NCI-H345 treated with DMSO at 0.1 percent for 48 hours (cell line): ENCODE results near the gene CSMD2.

ENCODE experiments used
- DNase-seq: peaks from one replicate; lab custom pipeline; 2025; ENCODE audit not compliant: unreplicated experiment; lab: John Stamatoyannopoulos, UW

CSMD2 gene

DNA sequence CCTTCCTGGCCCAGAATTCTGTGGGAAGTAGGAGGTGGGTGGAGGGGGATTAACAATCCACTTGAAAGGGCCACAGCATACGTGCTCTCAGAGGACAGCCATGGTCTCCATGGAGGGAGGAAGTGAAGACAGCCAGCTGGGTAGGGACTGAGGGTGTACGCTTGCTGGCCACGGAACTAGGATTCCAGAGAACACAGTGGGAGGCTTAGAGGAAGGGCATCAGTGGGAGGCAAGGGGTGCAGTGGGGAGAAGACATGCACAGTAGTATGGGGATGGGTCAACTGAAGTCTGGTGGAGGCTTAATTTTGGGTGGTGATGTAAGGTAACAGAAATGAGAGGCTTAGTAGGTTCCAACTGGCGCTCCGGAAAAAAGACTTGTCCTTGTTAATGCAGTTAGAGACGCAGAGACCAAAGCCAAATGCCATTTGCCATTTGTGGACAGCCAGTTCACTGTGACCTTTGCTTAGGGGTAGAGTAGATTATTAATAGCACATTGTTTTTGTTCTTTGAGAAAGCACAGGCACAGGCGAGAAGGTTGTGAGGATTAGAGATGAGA lies 589.6 kb downstream of the CSMD2 start:
- DNase-seq = no peak

- no peak for DNase-seq
Measured at GRCh38 chr1:33573661-33574060, 591.4 kb downstream of the CSMD2 start.

GRCh38 chr1:33572387-33572786 lies 592.6 kb downstream of the CSMD2 start:
- DNase-seq = no peak

GRCh38 chr1:33569331-33569730 lies 595.7 kb downstream of the CSMD2 start:
- DNase-seq = no peak

DNA sequence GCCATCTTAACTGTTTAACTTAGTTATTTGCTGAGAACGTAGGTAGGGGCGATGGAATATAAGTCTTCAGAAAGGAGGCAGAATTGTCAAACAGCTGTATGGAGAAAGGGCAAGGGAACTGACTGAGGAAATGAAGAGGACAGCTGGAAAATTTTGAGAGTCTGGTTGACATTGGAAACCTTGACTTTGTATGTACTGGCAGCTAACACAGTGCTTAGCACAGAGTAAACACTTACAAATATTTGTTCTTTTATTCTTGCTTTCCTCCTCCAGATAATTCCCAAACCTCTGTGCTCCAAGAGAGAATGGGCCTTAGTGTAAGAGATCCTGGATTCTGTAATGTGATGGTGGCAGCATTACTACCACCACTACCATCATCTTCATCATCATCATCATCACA lies 601.3 kb downstream of the CSMD2 start:
- peak; percentile 1 for DNase-seq

DNA sequence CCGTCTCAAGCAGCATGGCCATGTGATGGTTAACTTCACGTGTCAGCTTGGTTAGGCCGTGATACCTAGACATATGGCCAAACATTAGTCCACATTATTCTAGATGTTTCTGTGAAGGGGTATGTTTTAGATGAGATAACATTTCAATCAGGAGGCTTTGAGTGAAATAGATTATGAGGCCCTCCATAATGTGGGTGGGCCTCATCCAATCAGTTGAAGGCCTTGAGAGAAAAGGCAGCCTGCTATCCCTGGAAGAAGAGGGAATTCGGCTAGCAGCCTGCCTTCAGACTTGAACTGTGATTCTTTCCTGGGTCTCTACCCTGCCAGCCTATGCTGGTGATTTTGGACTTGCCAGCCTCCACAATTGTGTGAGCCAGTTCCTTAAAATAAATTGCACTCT lies 602.5 kb downstream of the CSMD2 start:
- DNase-seq = no peak

GRCh38 chr1:33561576-33561975 lies 603.5 kb downstream of the CSMD2 start:
- DNase-seq = no peak

DNA sequence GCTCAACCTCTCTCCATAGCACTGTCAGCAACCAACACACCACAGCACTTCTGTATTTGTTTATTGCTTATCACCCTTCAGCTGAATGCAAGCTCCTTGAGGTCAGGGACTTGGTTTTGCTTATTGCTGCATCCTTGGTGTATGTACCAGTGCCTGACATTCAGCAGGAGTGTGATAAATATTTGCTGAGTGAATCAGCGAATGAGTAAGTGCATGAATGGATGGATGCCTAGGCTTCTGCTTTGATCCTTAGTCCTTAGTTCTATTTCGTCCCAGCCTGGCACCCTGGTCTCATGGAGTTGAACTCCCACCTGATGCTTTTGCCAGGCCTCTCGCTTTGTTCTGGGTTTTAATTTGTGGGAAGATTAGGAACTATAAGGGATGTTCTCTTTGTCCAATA lies 604.4 kb downstream of the CSMD2 start:
- no peak for DNase-seq

GRCh38 chr1:33548721-33549120 lies 616.3 kb downstream of the CSMD2 start:
- DNase-seq = no peak

- no peak for DNase-seq
Measured at GRCh38 chr1:33548319-33548718, 616.7 kb downstream of the CSMD2 start.

DNA sequence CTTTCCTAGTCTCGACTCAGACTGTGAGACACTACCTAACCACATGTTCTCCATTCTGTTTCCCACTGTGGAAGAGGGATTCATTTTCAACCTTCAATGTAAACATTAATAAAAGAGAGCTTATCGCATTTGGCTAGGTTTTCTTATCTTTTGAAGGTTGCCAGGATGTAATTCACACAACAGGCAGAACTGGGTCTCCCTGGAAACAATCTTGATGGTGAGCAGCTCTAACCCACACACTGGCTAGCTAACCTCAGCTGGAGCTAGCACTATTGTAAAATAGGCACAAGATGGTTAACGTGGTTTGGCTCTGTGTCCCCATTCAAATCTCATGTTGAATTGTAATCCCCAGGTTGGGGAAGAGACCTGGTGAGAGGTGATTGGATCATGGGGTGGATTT lies 617.5 kb downstream of the CSMD2 start:
- no peak for DNase-seq

GRCh38 chr1:33541966-33542365 lies 623.1 kb downstream of the CSMD2 start:
- DNase-seq = no peak

- DNase-seq = no peak
Measured at GRCh38 chr1:33537885-33538284, 627.1 kb downstream of the CSMD2 start.

GRCh38 chr1:33535334-33535733 lies 629.7 kb downstream of the CSMD2 start:
- no peak for DNase-seq

- no peak for DNase-seq
Measured at GRCh38 chr1:33532936-33533335, 632.1 kb downstream of the CSMD2 start.

DNA sequence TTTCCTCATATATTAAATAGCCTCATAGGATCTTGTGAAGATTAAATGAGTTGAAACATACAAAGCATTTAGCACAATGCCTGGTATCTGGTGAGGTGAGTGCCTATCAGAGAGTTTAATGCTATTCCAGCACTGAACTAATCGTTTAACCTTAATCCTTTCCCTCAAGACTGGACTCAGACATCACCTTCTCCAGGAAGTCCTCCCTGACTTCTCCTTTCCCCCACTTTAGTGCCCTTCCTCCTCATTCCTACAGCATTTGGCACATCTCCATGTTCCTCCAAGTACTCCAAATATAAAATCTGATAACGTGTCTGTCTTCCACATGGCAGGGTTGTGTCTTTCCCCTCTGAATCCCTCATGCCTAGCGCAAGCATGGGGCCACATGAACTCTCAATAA lies 632.8 kb downstream of the CSMD2 start:
- no peak for DNase-seq

DNA sequence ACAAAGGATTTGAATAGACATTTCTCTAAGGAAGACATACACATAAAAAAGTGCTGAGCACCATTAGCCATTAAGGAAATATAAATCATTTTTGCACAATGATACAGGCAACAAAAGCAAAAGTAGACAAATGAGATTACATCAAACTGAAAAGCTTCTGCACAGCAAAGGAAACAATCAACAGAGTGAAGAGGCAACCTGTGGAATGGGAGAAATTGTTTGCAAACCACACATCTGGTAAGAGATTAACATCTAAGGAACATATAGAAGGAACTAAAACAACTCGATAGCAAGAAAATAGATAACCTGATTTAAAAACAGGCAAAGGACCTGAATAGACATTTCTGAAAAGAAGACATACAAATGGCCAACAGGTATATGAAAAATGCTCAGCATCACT lies 635.1 kb downstream of the CSMD2 start:
- DNase-seq = no peak

GRCh38 chr1:33527934-33528333 lies 637.1 kb downstream of the CSMD2 start:
- DNase-seq = no peak

DNA sequence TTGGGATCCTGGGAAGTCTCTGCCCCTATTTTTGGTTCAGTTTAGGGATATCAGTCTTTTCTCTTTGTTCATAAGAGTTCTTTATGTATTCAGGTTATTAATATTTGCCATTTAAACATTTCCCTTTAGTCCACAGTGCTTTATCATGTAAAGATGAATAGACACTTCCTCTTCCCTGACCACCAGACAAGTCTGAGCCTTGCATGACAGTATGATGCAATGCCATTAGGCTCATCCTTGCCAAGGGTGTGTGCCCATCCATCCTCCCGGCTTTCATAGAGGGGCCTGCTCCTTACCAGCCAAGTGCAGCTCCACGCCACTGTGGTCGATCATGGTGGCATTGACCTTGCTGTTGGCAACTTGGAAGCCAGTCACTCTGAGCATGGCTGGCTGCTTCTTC lies 640.4 kb downstream of the CSMD2 start:
- DNase-seq = no peak

DNA sequence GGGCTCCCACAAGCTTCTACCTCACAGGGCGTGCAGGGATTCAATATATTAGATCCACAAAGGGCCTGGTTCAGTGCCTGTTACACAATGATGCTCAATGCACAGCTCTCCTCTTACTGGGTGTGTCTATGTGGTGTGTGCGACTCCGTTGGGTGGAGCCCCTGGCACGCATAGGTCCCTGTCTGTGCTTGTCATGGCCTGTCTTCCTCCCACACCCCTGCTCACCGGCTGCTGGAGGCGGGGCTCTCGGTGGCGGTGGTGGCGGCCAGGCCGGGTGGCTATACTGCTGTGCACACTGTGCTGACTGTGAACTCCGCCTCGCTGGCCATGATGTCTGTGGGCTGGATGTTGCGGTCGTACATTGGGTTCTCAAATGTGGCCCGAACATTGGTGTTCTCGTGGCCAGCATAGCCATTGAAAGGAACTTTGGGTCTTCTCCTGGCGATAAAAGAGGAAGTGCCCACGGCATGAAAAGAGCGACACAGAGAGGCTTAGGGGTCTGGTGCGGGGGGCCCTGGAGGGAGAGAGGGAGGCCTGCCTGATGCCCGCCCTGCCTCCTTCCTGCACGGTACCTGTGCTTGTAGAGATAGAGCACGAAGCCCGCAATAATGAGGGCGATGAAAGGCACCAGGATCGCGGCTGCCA lies 645.7 kb downstream of the CSMD2 start:
- no peak for DNase-seq

DNA sequence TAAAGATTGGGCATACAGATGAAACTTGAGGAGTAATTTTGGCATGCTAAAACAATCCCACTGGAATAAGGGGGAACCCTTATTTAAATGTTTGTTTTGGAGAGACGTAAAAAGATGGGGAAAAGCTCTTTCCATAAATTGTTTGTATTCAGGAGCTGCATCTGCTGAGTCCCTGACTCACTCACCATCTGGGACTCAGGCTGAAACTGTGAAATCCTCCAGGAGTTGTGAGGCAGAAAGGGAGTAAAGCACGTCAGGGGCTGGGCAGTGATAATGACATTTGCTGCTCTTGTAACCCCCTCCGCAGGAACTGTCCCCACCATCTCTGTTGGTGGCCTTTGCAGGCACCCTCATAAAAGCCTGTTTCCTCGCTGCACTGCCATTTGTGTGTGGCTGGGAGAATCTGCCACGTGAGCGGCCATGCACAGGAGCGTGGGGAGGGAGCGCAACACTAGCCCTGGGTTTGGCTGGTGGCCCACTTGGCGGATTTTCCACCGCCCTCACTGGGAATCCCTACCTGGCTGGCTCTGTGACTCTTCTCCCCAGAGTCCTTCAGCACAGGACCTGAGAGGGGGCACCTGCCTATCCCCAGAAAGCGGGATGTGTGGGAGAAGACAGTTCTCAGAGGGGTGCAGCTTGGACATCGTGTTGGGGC lies 647.3 kb downstream of the CSMD2 start:
- DNase-seq = no peak

DNA sequence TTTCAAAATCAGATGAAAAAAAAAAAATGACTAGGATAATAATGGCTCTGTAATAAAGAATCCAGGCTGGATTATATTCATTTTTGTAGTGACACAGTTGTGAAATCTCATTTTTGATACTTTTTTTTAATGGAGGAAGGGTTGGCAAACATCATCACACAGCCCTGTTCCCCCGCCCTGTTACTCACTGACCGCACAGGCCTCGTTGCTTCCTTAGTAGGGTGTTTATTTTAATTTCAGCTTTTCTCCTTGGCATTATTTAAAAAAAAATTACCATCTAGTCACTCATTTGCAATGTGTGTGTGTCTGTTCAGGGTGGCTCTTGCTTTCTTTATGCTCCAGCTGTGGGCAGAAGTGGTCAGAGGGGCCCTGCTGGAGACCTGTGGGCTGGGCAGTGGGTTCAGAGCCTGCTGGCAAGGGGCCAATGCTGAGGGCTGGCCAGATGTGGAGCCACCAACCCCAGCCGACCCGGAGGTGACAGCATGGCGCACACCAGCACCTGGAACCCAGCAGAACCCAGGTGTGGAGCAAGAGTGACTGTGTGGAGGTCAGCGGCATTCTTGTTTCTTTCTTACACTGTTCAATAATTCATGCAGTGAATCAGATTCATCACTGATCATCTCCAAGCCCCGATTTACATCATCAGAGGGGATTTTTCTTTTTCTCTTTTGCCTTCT lies 648.0 kb downstream of the CSMD2 start:
- no peak for DNase-seq
